ENCODE measurements around the gene RAB11FIP5. TPM values are rescaled to one million over a fixed set of nuclear protein-coding genes. Genes with fewer than 3 reads are reported as not detected.

RAB11FIP5 gene
- total RNA-seq, 1 experiment from 2014 or later, result 12.9 TPM

DNA sequence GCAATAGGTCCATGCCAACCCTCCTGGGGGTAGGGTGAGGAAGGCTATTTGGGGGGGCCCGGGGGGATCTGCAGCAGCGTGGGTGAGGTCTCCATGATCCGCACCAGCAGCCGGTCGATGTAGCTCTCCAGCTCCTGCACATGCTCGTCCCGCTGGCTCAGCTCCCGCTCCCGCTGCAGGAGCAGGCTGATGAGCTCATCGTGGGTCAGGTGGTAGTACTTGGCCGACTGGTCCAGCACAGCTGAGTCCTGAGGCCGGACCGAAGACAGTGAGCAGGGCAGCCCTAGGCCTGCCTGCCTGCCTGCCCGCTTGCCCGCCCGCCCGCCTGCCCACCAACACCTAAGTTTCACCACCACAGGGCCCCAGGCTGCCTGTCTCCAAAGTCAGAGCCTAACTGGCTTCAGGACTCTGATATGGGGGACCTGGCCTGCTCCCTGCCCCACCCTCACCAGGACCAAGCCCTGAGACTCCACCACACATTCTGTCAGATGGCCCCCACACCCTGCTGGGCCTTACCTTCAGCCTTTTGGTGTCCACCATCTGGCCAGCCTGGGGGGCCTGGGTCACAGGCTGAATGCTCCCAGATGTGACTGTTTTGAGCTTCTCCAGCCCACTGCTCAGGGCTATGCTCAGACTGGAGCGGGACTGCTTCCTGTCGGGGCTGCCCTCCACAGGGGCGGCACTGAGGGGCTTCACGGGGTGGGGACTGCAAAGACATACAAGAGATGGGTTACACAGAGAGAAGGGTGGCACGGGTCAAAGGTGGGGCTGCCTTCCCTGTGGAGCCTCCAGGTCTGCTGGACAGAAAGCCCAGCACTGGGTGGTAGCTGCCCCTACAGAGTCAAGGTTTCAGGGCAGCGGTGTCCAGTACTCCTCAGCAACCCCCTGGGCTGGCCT lies 37.0 kb downstream of the RAB11FIP5 start:
- DNase-seq (ENCODE audit: low spot score), result no peak
- intact Hi-C loops (cut with micrococcal nuclease; ENCODE audit: unreplicated experiment), result no loop called here
- no TSS peak for BruUV-seq (replicated peaks)

DNA sequence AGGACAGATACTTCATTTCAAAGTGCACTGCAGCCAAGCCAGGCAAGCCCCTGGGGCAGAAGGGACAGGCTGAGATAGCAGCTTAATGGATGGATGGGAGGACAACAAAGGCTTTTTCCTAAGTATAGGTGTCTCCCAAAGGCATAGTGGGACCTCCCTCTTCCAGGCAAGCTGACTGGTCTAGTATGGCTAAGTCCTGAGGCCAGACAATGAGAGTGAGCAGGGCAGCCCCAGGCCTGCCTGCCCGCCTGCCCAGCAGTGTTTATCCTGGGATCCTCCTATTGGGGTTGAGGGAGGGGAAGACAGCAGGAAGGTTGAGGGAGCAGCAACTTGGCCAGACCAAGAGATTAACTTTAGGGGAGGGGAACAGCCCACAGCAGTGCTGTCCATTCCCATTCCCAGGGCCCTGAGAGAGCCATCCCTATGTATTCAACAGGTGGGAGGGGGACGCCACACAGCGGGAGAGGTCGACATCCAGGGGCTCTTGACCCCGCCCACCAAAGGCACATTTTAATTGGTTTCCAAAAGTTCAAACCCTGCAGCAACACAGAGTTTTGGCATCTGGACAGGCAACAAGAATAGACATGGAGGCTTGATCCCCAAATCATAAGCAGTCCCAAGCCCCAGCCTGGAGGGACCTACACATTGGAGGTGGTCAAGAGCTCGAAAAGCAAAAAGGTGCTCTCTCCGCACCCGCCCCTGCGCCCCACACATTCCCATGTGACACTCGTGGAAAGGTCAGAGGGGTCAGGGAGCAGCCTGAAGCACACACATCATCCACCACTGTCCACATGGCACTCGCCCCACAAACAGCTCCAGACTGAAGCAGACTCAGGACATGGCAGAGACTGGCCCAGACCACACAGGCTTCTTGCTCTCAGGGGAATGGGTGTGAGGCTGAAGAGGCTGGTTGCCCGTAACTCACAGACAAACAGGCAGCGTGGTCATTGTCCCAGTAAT lies 38.4 kb downstream of the RAB11FIP5 start:
- ChIA-PET POLR2A (ENCODE audit: low non-redundant PET) (no interaction called here), CTCF (interaction anchor here (2.5 kb wide), 1 partner anchor 11 kb away, joined by 5 read pairs; no protein-coding TSS in a partner anchor)
- Histone ChIP-seq H3K9me3 (ENCODE audit: low read depth, low read length, poor library complexity, severe bottlenecking) (no peaks in the 10 kb centered on the region), H3K27me3 (replicated peaks; ENCODE audit: insufficient read depth, low read depth, low read length, poor library complexity) (no peaks in the 10 kb centered on the region), H3K27ac (ENCODE audit: low read depth, low read length, poor library complexity, severe bottlenecking) (no peak overlapping the region), H3K4me3 (ENCODE audit: low read depth, low read length, poor library complexity, severe bottlenecking) (no peak overlapping the region), H3K4me1 (ENCODE audit: insufficient read depth, low read length, poor library complexity, severe bottlenecking) (no peaks in the 10 kb centered on the region), H3K36me3 (ENCODE audit: insufficient read depth, low read length, poor library complexity, severe bottlenecking) (no peaks in the 10 kb centered on the region)
- intact Hi-C loops (cut with micrococcal nuclease; ENCODE audit: unreplicated experiment), result no loop called here
- no peak for DNase-seq (ENCODE audit: low spot score)
- TF ChIP-seq EZH2 (IDR thresholded peaks at IDR 0.05; ENCODE audit: borderline replicate concordance, low read depth, low read length, poor library complexity, severe bottlenecking), result no peak
- TF ChIP-seq, protein P1, sequence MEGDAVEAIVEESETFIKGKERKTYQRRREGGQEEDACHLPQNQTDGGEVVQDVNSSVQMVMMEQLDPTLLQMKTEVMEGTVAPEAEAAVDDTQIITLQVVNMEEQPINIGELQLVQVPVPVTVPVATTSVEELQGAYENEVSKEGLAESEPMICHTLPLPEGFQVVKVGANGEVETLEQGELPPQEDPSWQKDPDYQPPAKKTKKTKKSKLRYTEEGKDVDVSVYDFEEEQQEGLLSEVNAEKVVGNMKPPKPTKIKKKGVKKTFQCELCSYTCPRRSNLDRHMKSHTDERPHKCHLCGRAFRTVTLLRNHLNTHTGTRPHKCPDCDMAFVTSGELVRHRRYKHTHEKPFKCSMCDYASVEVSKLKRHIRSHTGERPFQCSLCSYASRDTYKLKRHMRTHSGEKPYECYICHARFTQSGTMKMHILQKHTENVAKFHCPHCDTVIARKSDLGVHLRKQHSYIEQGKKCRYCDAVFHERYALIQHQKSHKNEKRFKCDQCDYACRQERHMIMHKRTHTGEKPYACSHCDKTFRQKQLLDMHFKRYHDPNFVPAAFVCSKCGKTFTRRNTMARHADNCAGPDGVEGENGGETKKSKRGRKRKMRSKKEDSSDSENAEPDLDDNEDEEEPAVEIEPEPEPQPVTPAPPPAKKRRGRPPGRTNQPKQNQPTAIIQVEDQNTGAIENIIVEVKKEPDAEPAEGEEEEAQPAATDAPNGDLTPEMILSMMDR (conservative IDR thresholded peaks at IDR 0.05; ENCODE audit: low read depth, low read length), result no peak
- no TSS peak for BruUV-seq (replicated peaks)

More for the DNA sequence above, 37.0 kb downstream of the RAB11FIP5 start:
- no peaks in the 10 kb centered on the region for H3K36me3 ChIP-seq (ENCODE audit: insufficient read depth, low read length, poor library complexity, severe bottlenecking)
- no peak overlapping the region for H3K27ac ChIP-seq (ENCODE audit: low read depth, low read length, poor library complexity, severe bottlenecking)
- no peaks in the 10 kb centered on the region for H3K4me1 ChIP-seq (ENCODE audit: insufficient read depth, low read length, poor library complexity, severe bottlenecking)
- H3K9me3 ChIP-seq (ENCODE audit: low read depth, low read length, poor library complexity, severe bottlenecking), result no peaks in the 10 kb centered on the region
- no peak for TF ChIP-seq EZH2 (IDR thresholded peaks at IDR 0.05; ENCODE audit: borderline replicate concordance, low read depth, low read length, poor library complexity, severe bottlenecking)
- TF ChIP-seq, protein P1 (conservative IDR thresholded peaks at IDR 0.05; ENCODE audit: low read depth, low read length), result no peak
- no peaks in the 10 kb centered on the region for H3K27me3 ChIP-seq (replicated peaks; ENCODE audit: insufficient read depth, low read depth, low read length, poor library complexity)
- no peak overlapping the region for H3K4me3 ChIP-seq (ENCODE audit: low read depth, low read length, poor library complexity, severe bottlenecking)
- ChIA-PET POLR2A (ENCODE audit: low non-redundant PET) (interaction anchor here (0.6 kb wide), 1 partner anchor 31 kb away, joined by 6 read pairs; no protein-coding TSS in a partner anchor), CTCF (interaction anchor here (2.5 kb wide), 1 partner anchor 10 kb away, joined by 5 read pairs; no protein-coding TSS in a partner anchor)

DNA sequence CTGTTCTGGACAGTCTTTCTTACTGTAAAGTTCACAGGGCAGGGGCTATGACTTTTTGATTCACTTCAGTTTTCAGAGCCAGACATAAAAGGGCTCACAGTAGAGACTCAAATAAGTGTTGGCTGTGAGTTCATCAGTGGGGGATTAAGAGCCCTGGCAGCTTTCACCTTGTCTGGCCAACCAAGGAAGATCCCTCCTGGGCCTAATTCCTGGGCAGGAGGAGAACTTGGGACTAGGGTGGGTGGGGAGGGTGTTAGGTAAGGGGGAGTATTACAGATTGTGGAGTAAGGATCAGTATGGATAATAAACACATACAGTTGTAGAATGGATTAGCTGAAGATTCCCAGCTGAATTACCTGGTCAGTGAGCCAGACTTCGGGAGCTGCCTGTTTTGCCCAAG lies 40.3 kb downstream of the RAB11FIP5 start:
- TF ChIP-seq, protein P1 (conservative IDR thresholded peaks at IDR 0.05; ENCODE audit: low read depth, low read length), result no peak
- no peak for TF ChIP-seq EZH2 (IDR thresholded peaks at IDR 0.05; ENCODE audit: borderline replicate concordance, low read depth, low read length, poor library complexity, severe bottlenecking)
- no peaks in the 10 kb centered on the region for H3K9me3 ChIP-seq (ENCODE audit: low read depth, low read length, poor library complexity, severe bottlenecking)
- no peak for DNase-seq (ENCODE audit: low spot score)
- BruUV-seq (replicated peaks), result no TSS peak
- no peaks in the 10 kb centered on the region for H3K4me1 ChIP-seq (ENCODE audit: insufficient read depth, low read length, poor library complexity, severe bottlenecking)
- POLR2A ChIA-PET (ENCODE audit: low non-redundant PET), result no interaction called here
- no peak overlapping the region for H3K27ac ChIP-seq (ENCODE audit: low read depth, low read length, poor library complexity, severe bottlenecking)
- intact Hi-C loops (cut with micrococcal nuclease; ENCODE audit: unreplicated experiment), result no loop called here
- CTCF ChIA-PET, result interaction anchor here (1.0 kb wide), 1 partner anchor 13 kb away, joined by 3 read pairs; no protein-coding TSS in a partner anchor
- H3K4me3 ChIP-seq (ENCODE audit: low read depth, low read length, poor library complexity, severe bottlenecking), result peak overlapping the region; percentile 78
- no peaks in the 10 kb centered on the region for H3K27me3 ChIP-seq (replicated peaks; ENCODE audit: insufficient read depth, low read depth, low read length, poor library complexity)
- no peaks in the 10 kb centered on the region for H3K36me3 ChIP-seq (ENCODE audit: insufficient read depth, low read length, poor library complexity, severe bottlenecking)
